ENCODE results near the gene NFATC3.

GRCh38 chr16:68155425-68155824 is 70.3 kb downstream of the NFATC3 start:
- TF ChIP-seq ZBTB33 (IDR thresholded peaks at IDR 0.05) (no peak), CTCF (IDR thresholded peaks at IDR 0.05; ENCODE audit: low read depth, low read length, missing input control) (no peak), REST (IDR thresholded peaks at IDR 0.05) (no peak), SP1 (IDR thresholded peaks at IDR 0.05) (no peak), MAX (IDR thresholded peaks at IDR 0.05) (no peak), GABPA (IDR thresholded peaks at IDR 0.05 in 1 of 2, conservative IDR thresholded peaks at IDR 0.05 in 1 of 2) (no peak), ATF3 (IDR thresholded peaks at IDR 0.05) (no peak), TAF1 (conservative IDR thresholded peaks at IDR 0.05) (no peak), RXRA (IDR thresholded peaks at IDR 0.05) (no peak), FOXA1 (IDR thresholded peaks at IDR 0.05) (no peak), JUND (IDR thresholded peaks at IDR 0.05) (no peak), RAD21 (IDR thresholded peaks at IDR 0.05) (no peak), HNF4A (conservative IDR thresholded peaks at IDR 0.05) (no peak), FOXA2 (IDR thresholded peaks at IDR 0.05) (no peak)

Data from liver (tissue), 3 donors.